Right lobe of liver (tissue), 6 donors: ENCODE data around the gene SEPTIN5. TPM values are rescaled to one million over a fixed set of nuclear protein-coding genes. Genes with fewer than 3 reads are reported as not detected.

Source experiments
- ATAC-seq, 4 donors: fragments of 200-7000 bp; cut with Tn5 transposase; one replicate each; pipeline ENCODE4 v1.9.1; 2020; ENCODE audit warnings: mild to moderate bottlenecking in 4 of 4, moderate library complexity in 4 of 4
- DNase-seq, 3 donors: peaks; one replicate each; pipeline ENCODE4 v3.0.0-alpha.2; 2020
- H3K27ac ChIP-seq, 3 donors: fragments of 200-600 bp; one replicate each; pipeline ENCODE4 v1.8.0; 2022
- H3K27me3 ChIP-seq, 2 donors: fragments of 200-600 bp; one replicate each; pipeline ENCODE4 v1.8.0; 2022
- H3K36me3 ChIP-seq, 4 donors: fragments of 200-600 bp; sonication (generic) in 1 of 4; one replicate each; pipeline versions ENCODE4 v1.5.1 to v1.8.0; 2017 to 2022; ENCODE audit warnings: control low read depth in 1 of 4
- H3K4me1 ChIP-seq, 4 donors: fragments of 200-600 bp; sonication (generic) in 1 of 4; one replicate each; pipeline versions ENCODE4 v1.5.1 to v1.8.0; 2017 to 2022; ENCODE audit warnings: control low read depth in 1 of 4
- H3K4me3 ChIP-seq, 3 donors: fragments of 200-600 bp; one replicate each; pipeline ENCODE4 v1.8.0; 2022
- H3K9me3 ChIP-seq, 4 donors: fragments of 200-600 bp; sonication (generic) in 1 of 4; one replicate each; pipeline versions ENCODE4 v1.5.1 to v1.8.0; 2017 to 2022; ENCODE audit warnings: control low read depth in 1 of 4
- CTCF ChIP-seq, 4 donors: fragments of 200-600 bp in 3 of 4; fragments of 450-650 bp in 1 of 4; IDR thresholded peaks; one replicate each; pipeline versions ENCODE4 v1.5.1 to v1.8.0; 2016 to 2022; ENCODE audit warnings: antibody characterized with exemption in 4 of 4, mild to moderate bottlenecking in 2 of 4
- POLR2A ChIP-seq: fragments of 450-650 bp; IDR thresholded peaks from one replicate; pipeline ENCODE4 v1.6.1; 2017; ENCODE audit warnings: antibody characterized with exemption, mild to moderate bottlenecking
- WGBS: methylation state at CpG from one replicate; pipeline ENCODE4 v1.1.6; 2018; ENCODE audit warnings: low coverage, low lambda C conversion rate; ENCODE audit not compliant: insufficient coverage; ENCODE audit errors: missing lambda C conversion rate; 5-methylcytosine and 5-hydroxymethylcytosine counted together
- intact Hi-C, 2 donors: fragments of 100-400 bp; cut with DNase I; formaldehyde crosslinking; loops; one replicate each; pipeline versions ENCODE4 v1.11.2 to v1.14.1; 2022
- total RNA-seq, 6 experiments: library from RNA; depleted of rRNA in 2 of 6; stranded (reverse); fragments of >200 nt in 2 of 6; fragmentation: NEBNext Ultra II Directional in 3 of 6; extraction: Animal tissue kit (Norgen Biotek cat#: 25700) in 3 of 6; gene quantifications; one replicate each; pipeline versions ENCODE4 v1.1.0 to v1.2.4, GENCODE V29; 2016 to 2023
- donor health status: DM: no; HTN: yes; CAD: no.
- donor health status: DM: no; HTN: no; CAD: no.
- donor health status: DM: no; HTN: no; CAD: no.
- donor health status: DM: no; HTN: yes; CAD: no.
- donor health status: DM: no; HTN: yes; CAD: no.

SEPTIN5 gene
- total RNA-seq, 6 experiments from 2014 or later = 1.3 to 3.7 (median 2.1) TPM

- Histone ChIP-seq H3K27ac (no peak overlapping the region), H3K9me3 (no peaks in the 10 kb centered on the region), H3K4me3 (no peak overlapping the region), H3K4me1 (peaks cover 0 to 22% (median 0%) of the 10 kb centered on the region in 4 donors), H3K36me3 (no peaks in the 10 kb centered on the region), H3K27me3 (peaks cover 0 to 22% of the 10 kb centered on the region in 2 donors)
- WGBS = 100% methylated on average over 1 of the region's 2 CpGs
- TF ChIP-seq POLR2A = no peak
- TF ChIP-seq CTCF (IDR thresholded peaks at IDR 0.05) = no peak
- ATAC-seq (no peak), DNase-seq (no peak)
- intact Hi-C loops = no loop called here
Observed at GRCh38 chr22:19720999-19721329, 6.7 kb downstream of the SEPTIN5 start.

GRCh38 chr22:19721330-19722177 lies 7.3 kb downstream of the SEPTIN5 start:
- Histone ChIP-seq H3K4me1 (peaks cover 0 to 22% (median 0%) of the 10 kb centered on the region in 4 donors), H3K36me3 (no peaks in the 10 kb centered on the region), H3K27me3 (peaks cover 0 to 22% of the 10 kb centered on the region in 2 donors), H3K27ac (no peak overlapping the region), H3K4me3 (no peak overlapping the region), H3K9me3 (no peaks in the 10 kb centered on the region)
- intact Hi-C loops = no loop called here
- ATAC-seq (no peak), DNase-seq (no peak)
- WGBS = 44% methylated on average over 12 of the region's 44 CpGs
- TF ChIP-seq POLR2A (no peak), CTCF (IDR thresholded peaks at IDR 0.05) (no peak)

GRCh38 chr22:19722178-19722981 lies 8.1 kb downstream of the SEPTIN5 start:
- Histone ChIP-seq H3K4me1 (peaks cover 0 to 22% (median 0%) of the 10 kb centered on the region in 4 donors), H3K27me3 (peaks cover 0 to 22% of the 10 kb centered on the region in 2 donors), H3K27ac (no peak overlapping the region), H3K36me3 (no peaks in the 10 kb centered on the region), H3K4me3 (no peak overlapping the region), H3K9me3 (no peaks in the 10 kb centered on the region)
- TF ChIP-seq CTCF (IDR thresholded peaks at IDR 0.05) (no peak), POLR2A (no peak)
- no peak for ATAC-seq
- DNase-seq = no peak
- 10% methylated on average over 5 of the region's 60 CpGs for WGBS
- intact Hi-C loops = no loop called here

GRCh38 chr22:19722982-19723231 lies 8.6 kb downstream of the SEPTIN5 start:
- ATAC-seq (no peak), DNase-seq (no peak)
- Histone ChIP-seq H3K27ac (no peak overlapping the region), H3K36me3 (no peaks in the 10 kb centered on the region), H3K27me3 (peaks cover 0 to 22% of the 10 kb centered on the region in 2 donors), H3K4me1 (peaks cover 0 to 22% (median 0%) of the 10 kb centered on the region in 4 donors), H3K9me3 (no peaks in the 10 kb centered on the region), H3K4me3 (no peak overlapping the region)
- TF ChIP-seq CTCF (IDR thresholded peaks at IDR 0.05) (no peak), POLR2A (no peak)
- intact Hi-C loops = no loop called here
- WGBS = 16% methylated on average over 8 of the region's 15 CpGs
